HepG2 (cell line): ENCODE results near the gene SCT. TPM values are rescaled to one million over a fixed set of nuclear protein-coding genes. Genes with fewer than 3 reads are reported as not detected.
A peak's percentile ranks its signal among the peaks of the same experiment; 100 is the strongest.

Source experiments
- CENPT ChIP-seq: sonication (generic); formaldehyde crosslinking; IDR thresholded peaks from 2 replicates; pipeline ENCODE4 v1.8.0; 2022; ENCODE audit warnings: low read depth, mild to moderate bottlenecking, moderate library complexity, missing genetic modification reagents
- ESRRA ChIP-seq: sonication (generic); formaldehyde crosslinking; IDR thresholded peaks from 2 replicates; pipeline ENCODE4 v1.5.1; 2020; ENCODE audit warnings: mild to moderate bottlenecking, low read depth, missing genetic modification reagents
- FOXA1 ChIP-seq, 2 experiments: fragments of 450-650 bp in 1 of 2; sonication (generic) in 1 of 2; formaldehyde crosslinking in 1 of 2; IDR thresholded peaks; 2 replicates each; pipeline versions ENCODE4 v1.4.0 to v1.6.1; 2016 to 2020; ENCODE audit warnings: missing genetic modification reagents in 1 of 2
- HNRNPK ChIP-seq: fragments of 200-400 bp; formaldehyde crosslinking; IDR thresholded peaks from 2 replicates; pipeline ENCODE4 v1.6.1; 2018; ENCODE audit warnings: low read length, low read depth, moderate library complexity, mild to moderate bottlenecking; ENCODE audit not compliant: poor library complexity, severe bottlenecking
- HNRNPL ChIP-seq: fragments of 200-400 bp; formaldehyde crosslinking; IDR thresholded peaks from 2 replicates; pipeline ENCODE4 v1.6.1; 2017; ENCODE audit warnings: mild to moderate bottlenecking, low read depth, low read length
- IRF2 ChIP-seq: IDR thresholded peaks from 2 replicates; pipeline ENCODE4 v1.6.1; 2018; ENCODE audit warnings: missing genetic modification reagents, missing compliant biosample characterization
- KAT7 ChIP-seq: IDR thresholded peaks from 2 replicates; pipeline ENCODE4 v1.6.1; 2018; ENCODE audit warnings: borderline replicate concordance, missing compliant biosample characterization
- SRSF9 ChIP-seq: fragments of 200-400 bp; formaldehyde crosslinking; IDR thresholded peaks from 2 replicates; pipeline ENCODE4 v1.6.1; 2018; ENCODE audit warnings: borderline replicate concordance, mild to moderate bottlenecking, low read depth, low read length; ENCODE audit not compliant: insufficient read depth, poor library complexity, severe bottlenecking
- ZNF17 ChIP-seq: sonication (generic); formaldehyde crosslinking; IDR thresholded peaks from 2 replicates; pipeline ENCODE4 v1.5.0; 2020; ENCODE audit warnings: mild to moderate bottlenecking, missing genetic modification reagents
- ZNF335 ChIP-seq: sonication (generic); formaldehyde crosslinking; IDR thresholded peaks from 2 replicates; pipeline ENCODE4 v1.4.0; 2020; ENCODE audit warnings: missing genetic modification reagents
- ZNF572 ChIP-seq: sonication (generic); formaldehyde crosslinking; IDR thresholded peaks from 2 replicates; pipeline ENCODE4 v1.5.1; 2020; ENCODE audit warnings: mild to moderate bottlenecking, missing genetic modification reagents
- ZNF709 ChIP-seq: sonication (generic); formaldehyde crosslinking; IDR thresholded peaks from 2 replicates; pipeline ENCODE4 v1.5.0; 2020; ENCODE audit warnings: mild to moderate bottlenecking, missing genetic modification reagents
- polyA plus RNA-seq, 8 experiments: library from polyadenylated mRNA; depleted of rRNA in 3 of 8; stranded (reverse) in 7 of 8; unstranded in 1 of 8; fragments of >200 nt; fragmentation: Illumina TruSeq in 4 of 8; extraction: Trizol in 4 of 8; gene quantifications; 2 replicates each; pipeline versions ENCODE4 v1.2.1 to v1.2.3, GENCODE V29; 2011 to 2016; ENCODE audit warnings: low read depth in 4 of 8, missing spikeins in 1 of 8, mixed read lengths in 1 of 8; ENCODE audit not compliant: insufficient read depth in 1 of 8
- total RNA-seq, 5 experiments: library from RNA; depleted of rRNA; stranded (reverse); fragments of >200 nt; fragmentation: Illumina TruSeq; extraction: Trizol; gene quantifications; 2 replicates each; pipeline ENCODE4 v1.2.3, GENCODE V29; 2016; ENCODE audit warnings: low read depth in 1 of 5
- TF ChIP-seq, protein P1 (sequence below): sonication (generic); formaldehyde crosslinking; IDR thresholded peaks from 2 replicates; pipeline ENCODE4 v1.5.0; 2020; ENCODE audit warnings: mild to moderate bottlenecking, low read depth, missing genetic modification reagents, borderline replicate concordance
- TF ChIP-seq, protein P2 (sequence below): sonication (generic); formaldehyde crosslinking; conservative IDR thresholded peaks from 2 replicates; pipeline ENCODE4 v1.8.0; 2022; ENCODE audit warnings: low read depth, missing genetic modification reagents
- TF ChIP-seq, protein P3 (sequence below): IDR thresholded peaks from 2 replicates; pipeline ENCODE4 v1.6.1; 2018; ENCODE audit warnings: missing genetic modification reagents
- TF ChIP-seq, protein P4 (sequence below): IDR thresholded peaks from 2 replicates; pipeline ENCODE4 v1.6.1; 2016; ENCODE audit warnings: missing biosample characterization, missing genetic modification reagents, low read depth
- TF ChIP-seq, protein P5 (sequence below): sonication (generic); formaldehyde crosslinking; IDR thresholded peaks from 2 replicates; pipeline ENCODE4 v1.4.0; 2020; ENCODE audit warnings: low read depth, missing genetic modification reagents

The SCT gene
- total and polyA plus RNA-seq, 2 of the 13 experiments (the other 11 are each of a cell fraction or from before 2014, with no cell fraction given): not detected

DNA sequence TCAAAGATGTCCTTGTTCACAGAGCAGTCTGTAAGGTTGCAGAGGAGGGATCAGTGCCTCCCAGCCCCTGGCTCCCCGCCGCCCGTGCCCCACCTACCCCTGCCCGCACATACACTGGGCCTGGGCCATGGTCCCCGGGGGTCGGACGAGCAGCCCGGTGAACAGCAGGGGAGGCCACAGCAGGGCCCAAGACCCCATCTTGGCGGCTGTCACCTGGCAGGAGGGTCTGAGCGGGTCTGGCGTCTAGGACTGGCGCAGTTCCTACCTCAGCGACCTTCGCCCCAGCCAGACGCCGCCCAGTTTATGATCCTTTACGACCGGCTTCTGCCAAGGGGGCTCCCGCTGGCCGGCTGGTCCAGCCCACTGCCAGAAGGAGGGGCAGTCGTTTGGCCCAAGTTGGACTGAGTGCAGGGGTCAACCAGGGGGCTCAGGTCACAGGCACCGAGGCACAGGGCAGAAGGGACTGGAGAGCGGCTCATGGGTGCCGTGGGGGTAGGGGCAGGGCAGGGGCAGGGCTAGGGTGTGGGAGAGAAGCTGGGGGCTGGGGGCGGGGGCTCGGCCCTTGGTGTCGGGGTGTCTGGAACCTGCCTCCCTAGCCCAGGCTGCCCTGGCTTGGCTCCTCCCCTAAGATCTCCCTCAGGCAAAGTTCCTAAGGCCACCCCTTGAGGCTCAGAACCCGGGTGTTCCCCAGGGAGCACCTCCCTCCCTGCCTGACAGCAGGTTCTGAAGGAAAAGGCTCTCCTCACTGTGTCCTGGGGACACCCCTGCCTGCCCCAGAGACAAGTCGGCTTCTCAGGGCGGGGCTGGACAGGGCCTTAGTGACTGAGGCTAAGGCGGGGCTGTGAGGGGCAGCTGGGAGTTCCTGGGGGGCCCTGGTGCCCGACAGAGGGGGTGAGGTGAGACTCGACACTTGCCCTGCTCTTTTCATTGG, 2.0 kb downstream of the SCT start, which contains the start of gene CDHR5 (continued):
- TF ChIP-seq, protein P1, sequence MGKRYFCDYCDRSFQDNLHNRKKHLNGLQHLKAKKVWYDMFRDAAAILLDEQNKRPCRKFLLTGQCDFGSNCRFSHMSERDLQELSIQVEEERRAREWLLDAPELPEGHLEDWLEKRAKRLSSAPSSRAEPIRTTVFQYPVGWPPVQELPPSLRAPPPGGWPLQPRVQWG (CRISPR knock-in tag): no peak
- TF ChIP-seq, protein P2, sequence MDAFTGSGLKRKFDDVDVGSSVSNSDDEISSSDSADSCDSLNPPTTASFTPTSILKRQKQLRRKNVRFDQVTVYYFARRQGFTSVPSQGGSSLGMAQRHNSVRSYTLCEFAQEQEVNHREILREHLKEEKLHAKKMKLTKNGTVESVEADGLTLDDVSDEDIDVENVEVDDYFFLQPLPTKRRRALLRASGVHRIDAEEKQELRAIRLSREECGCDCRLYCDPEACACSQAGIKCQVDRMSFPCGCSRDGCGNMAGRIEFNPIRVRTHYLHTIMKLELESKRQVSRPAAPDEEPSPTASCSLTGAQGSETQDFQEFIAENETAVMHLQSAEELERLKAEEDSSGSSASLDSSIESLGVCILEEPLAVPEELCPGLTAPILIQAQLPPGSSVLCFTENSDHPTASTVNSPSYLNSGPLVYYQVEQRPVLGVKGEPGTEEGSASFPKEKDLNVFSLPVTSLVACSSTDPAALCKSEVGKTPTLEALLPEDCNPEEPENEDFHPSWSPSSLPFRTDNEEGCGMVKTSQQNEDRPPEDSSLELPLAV: no peak
- TF ChIP-seq ZNF335 (CRISPR knock-in tag): no peak
- TF ChIP-seq HNRNPL: peak; percentile 65; the same call in 1 of the 2 replicates
- TF ChIP-seq, protein P3, sequence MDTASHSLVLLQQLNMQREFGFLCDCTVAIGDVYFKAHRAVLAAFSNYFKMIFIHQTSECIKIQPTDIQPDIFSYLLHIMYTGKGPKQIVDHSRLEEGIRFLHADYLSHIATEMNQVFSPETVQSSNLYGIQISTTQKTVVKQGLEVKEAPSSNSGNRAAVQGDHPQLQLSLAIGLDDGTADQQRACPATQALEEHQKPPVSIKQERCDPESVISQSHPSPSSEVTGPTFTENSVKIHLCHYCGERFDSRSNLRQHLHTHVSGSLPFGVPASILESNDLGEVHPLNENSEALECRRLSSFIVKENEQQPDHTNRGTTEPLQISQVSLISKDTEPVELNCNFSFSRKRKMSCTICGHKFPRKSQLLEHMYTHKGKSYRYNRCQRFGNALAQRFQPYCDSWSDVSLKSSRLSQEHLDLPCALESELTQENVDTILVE (CRISPR knock-in tag): no peak
- no peak for TF ChIP-seq ZNF709 (CRISPR knock-in tag)
- TF ChIP-seq FOXA1 (IDR thresholded peaks at IDR 0.05): no peak
- TF ChIP-seq FOXA1 (CRISPR knock-in tag; IDR thresholded peaks at IDR 0.05): no peak
- TF ChIP-seq HNRNPK: peak; percentile 10
- TF ChIP-seq KAT7: no peak
- peak; percentile 37; the same call in 1 of the 2 replicates for TF ChIP-seq ESRRA (CRISPR knock-in tag)
- TF ChIP-seq ZNF572 (CRISPR knock-in tag): no peak
- TF ChIP-seq IRF2: no peak
- TF ChIP-seq, protein P4, sequence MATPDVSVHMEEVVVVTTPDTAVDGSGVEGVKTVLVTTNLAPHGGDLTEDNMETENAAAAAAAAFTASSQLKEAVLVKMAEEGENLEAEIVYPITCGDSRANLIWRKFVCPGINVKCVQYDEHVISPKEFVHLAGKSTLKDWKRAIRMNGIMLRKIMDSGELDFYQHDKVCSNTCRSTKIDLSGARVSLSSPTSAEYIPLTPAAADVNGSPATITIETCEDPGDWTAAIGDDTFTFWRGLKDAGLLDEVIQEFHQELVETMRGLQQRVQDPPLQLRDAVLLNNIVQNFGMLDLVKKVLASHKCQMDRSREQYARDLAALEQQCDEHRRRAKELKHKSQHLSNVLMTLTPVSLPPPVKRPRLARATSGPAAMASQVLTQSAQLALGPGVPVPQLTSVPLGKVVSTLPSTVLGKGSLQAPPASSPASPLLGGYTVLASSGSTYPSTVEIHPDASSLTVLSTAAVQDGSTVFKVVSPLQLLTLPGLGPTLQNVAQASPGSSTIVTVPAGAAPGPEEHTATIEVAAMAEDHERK (CRISPR knock-in tag): no peak
- no peak for TF ChIP-seq SRSF9
- TF ChIP-seq CENPT (CRISPR knock-in tag): no peak
- TF ChIP-seq, protein P5, sequence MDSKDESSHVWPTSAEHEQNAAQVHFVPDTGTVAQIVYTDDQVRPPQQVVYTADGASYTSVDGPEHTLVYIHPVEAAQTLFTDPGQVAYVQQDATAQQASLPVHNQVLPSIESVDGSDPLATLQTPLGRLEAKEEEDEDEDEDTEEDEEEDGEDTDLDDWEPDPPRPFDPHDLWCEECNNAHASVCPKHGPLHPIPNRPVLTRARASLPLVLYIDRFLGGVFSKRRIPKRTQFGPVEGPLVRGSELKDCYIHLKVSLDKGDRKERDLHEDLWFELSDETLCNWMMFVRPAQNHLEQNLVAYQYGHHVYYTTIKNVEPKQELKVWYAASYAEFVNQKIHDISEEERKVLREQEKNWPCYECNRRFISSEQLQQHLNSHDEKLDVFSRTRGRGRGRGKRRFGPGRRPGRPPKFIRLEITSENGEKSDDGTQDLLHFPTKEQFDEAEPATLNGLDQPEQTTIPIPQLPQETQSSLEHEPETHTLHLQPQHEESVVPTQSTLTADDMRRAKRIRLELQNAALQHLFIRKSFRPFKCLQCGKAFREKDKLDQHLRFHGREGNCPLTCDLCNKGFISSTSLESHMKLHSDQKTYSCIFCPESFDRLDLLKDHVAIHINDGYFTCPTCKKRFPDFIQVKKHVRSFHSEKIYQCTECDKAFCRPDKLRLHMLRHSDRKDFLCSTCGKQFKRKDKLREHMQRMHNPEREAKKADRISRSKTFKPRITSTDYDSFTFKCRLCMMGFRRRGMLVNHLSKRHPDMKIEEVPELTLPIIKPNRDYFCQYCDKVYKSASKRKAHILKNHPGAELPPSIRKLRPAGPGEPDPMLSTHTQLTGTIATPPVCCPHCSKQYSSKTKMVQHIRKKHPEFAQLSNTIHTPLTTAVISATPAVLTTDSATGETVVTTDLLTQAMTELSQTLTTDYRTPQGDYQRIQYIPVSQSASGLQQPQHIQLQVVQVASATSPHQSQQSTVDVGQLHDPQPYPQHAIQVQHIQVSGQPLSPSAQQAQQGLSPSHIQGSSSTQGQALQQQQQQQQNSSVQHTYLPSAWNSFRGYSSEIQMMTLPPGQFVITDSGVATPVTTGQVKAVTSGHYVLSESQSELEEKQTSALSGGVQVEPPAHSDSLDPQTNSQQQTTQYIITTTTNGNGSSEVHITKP: 0 out of 2 replicates have a peak, but pooled peaks have one; percentile 30
- no peak for TF ChIP-seq ZNF17 (CRISPR knock-in tag)
